H1 (cell line): ENCODE data around the gene NXPH3. TPM values are rescaled to one million over a fixed set of nuclear protein-coding genes. Genes with fewer than 3 reads are reported as not detected.

Experiments used
- ASH2L ChIP-seq: fragments of 200-600, 300-600 bp; sonication (generic); IDR thresholded peaks from one replicate; pipeline ENCODE4 v1.7.1; 2017; ENCODE audit warnings: low read length
- CBX8 ChIP-seq: fragments of 300-800, 300-1000 bp; sonication (generic); IDR thresholded peaks from 2 replicates; pipeline ENCODE4 v1.7.1; 2016; ENCODE audit warnings: low read depth, low read length, borderline replicate concordance
- CTCF ChIP-seq, 3 experiments: IDR thresholded peaks; 1 replicate in 2 of 3; 2 replicates in 1 of 3; pipeline versions ENCODE4 v1.5.1 to v1.6.1; 2011; ENCODE audit warnings: low read length in 3 of 3, mild to moderate bottlenecking in 3 of 3, inconsistent platforms in 2 of 3, low read depth in 1 of 3, moderate library complexity in 1 of 3; ENCODE audit not compliant: insufficient read depth in 1 of 3; ENCODE audit errors: control extremely low read depth in 1 of 3
- E2F6 ChIP-seq: IDR thresholded peaks from 2 replicates; pipeline ENCODE4 v1.6.1; 2012; ENCODE audit warnings: inconsistent platforms
- EP300 ChIP-seq, 2 experiments: IDR thresholded peaks; 1 replicate in 1 of 2; 2 replicates in 1 of 2; pipeline ENCODE4 v1.6.1; 2011 to 2012; ENCODE audit warnings: low read depth in 2 of 2, low read length in 2 of 2, mild to moderate bottlenecking in 2 of 2, borderline replicate concordance in 1 of 2, inconsistent platforms in 1 of 2, moderate library complexity in 1 of 2
- FOSL1 ChIP-seq: IDR thresholded peaks from 2 replicates; pipeline ENCODE4 v1.6.1; 2011; ENCODE audit warnings: mild to moderate bottlenecking, low read depth, low read length, moderate library complexity; ENCODE audit not compliant: insufficient read depth
- NANOG ChIP-seq: IDR thresholded peaks from 2 replicates; pipeline ENCODE4 v1.6.1; 2011; ENCODE audit warnings: low read length, low read depth, mild to moderate bottlenecking, inconsistent platforms; ENCODE audit not compliant: insufficient read depth, poor library complexity, severe bottlenecking
- PHF8 ChIP-seq: fragments of 200-600 bp; sonication (generic); conservative IDR thresholded peaks from 2 replicates; pipeline ENCODE4 v1.7.1; 2012; ENCODE audit warnings: low read depth, mild to moderate bottlenecking, inconsistent platforms, low read length, moderate library complexity
- POU5F1 ChIP-seq: IDR thresholded peaks from 2 replicates; pipeline ENCODE4 v1.6.1; 2011; ENCODE audit warnings: low read depth, mild to moderate bottlenecking, low read length, moderate library complexity
- TAF7 ChIP-seq: optimal IDR thresholded peaks from 2 replicates; pipeline ENCODE3; 2011; ENCODE audit warnings: low read depth, mild to moderate bottlenecking, inconsistent platforms, low read length, moderate library complexity, borderline replicate concordance
- polyA plus RNA-seq, 7 experiments: library from polyadenylated mRNA; depleted of rRNA in 3 of 7; stranded (reverse) in 5 of 7; unstranded in 2 of 7; fragments of >200 nt in 5 of 7; fragments of 200-250 nt in 2 of 7; gene quantifications; 1 replicate in 5 of 7; 2 replicates in 1 of 7; 4 replicates in 1 of 7; pipeline versions ENCODE4 v1.2.1 to v1.2.3, GENCODE V29; 2011 to 2013; ENCODE audit warnings: missing spikeins in 2 of 7, mixed read lengths in 2 of 7
- total RNA-seq: library from RNA; stranded (reverse); fragmentation: NEBNext Ultra II Directional; extraction: Animal tissue kit (Norgen Biotek cat#: 25700); gene quantifications from 2 replicates; pipeline ENCODE4 v1.2.1, GENCODE V29; 2021

NXPH3 gene
- total and polyA plus RNA-seq, 2 of the 8 experiments (the other 6 are each of a cell fraction or from before 2014, with no cell fraction given), result 2.5 to 3.7 TPM

GRCh38 chr17:49565948-49566491, 9.7 kb upstream of the NXPH3 start (continued):
- TF ChIP-seq CTCF (IDR thresholded peaks at IDR 0.05; ENCODE audit: control extremely low read depth in 1 of 3, insufficient read depth in 1 of 3, low read depth in 1 of 3, low read length in 3 of 3), result no peak
- no peak for TF ChIP-seq EP300 (IDR thresholded peaks at IDR 0.05; ENCODE audit: borderline replicate concordance in 1 of 2, low read depth in 2 of 2, low read length in 2 of 2)
- no peak for TF ChIP-seq NANOG
- TF ChIP-seq POU5F1, result no peak
- no peak for TF ChIP-seq PHF8
- TF ChIP-seq FOSL1, result no peak
- no peak for TF ChIP-seq CBX8
- no peak for TF ChIP-seq E2F6
- no peak for TF ChIP-seq ASH2L
- no peak for TF ChIP-seq TAF7
